SIG-M5 treated with dmso at 0.1 percent for 504 hours (cell line): Measurements from ENCODE around the gene POLDIP3.
"Not testable (repeated sequence)": the region's sequence is repeated elsewhere in the genome, so short reads cannot be mapped to it uniquely, and the experiment has no call there.

ENCODE experiments used
- DNase-seq: peaks from one replicate; lab custom pipeline; 2025; ENCODE audit not compliant: unreplicated experiment; lab: John Stamatoyannopoulos, UW

POLDIP3 gene

DNA sequence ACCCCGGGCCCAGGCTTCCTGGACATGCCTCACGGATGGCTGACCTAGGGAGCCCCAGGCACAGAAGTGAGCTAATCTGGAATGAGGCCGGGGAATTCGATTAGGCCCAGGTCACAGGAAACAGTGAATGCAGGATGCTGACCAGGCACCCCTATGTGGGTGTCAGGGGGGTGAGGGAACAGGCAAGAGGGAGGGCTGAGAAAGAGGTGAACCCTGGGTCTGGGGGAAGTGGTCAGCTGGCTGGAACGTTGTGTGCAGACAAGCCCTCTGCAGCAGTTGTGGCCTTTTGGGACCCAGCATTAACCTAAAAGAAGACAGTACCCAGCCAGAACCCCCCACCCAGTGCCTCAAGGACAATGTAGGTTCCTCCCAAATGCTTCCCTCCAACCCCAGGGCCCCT is 52.8 kb downstream of the POLDIP3 start:
- no peak for DNase-seq

GRCh38 chr22:42560781-42561180 is 53.9 kb downstream of the POLDIP3 start:
- no peak for DNase-seq

DNA sequence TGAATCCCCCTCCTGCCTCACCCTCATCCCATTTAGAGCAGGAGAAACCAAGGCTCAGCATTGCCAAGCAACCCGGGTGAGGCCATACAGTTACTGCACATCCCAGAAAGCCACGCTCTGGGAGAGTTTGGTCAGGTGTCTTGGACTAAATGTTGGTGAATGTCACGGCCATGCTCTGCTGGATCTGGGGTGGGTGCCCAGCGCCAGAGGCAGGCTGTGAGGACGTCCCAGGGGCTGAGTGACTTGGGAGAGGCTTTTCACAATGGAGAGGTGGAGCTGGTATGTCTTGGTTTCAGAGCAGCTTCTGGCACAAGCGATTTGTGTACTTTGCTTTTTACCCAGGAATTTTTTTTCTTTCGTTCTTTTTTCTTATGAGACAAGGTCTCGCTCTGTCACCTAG is 54.3 kb downstream of the POLDIP3 start:
- DNase-seq: no peak

- peak; percentile 36 for DNase-seq
Observed at GRCh38 chr22:42553475-42554361, 61.0 kb downstream of the POLDIP3 start, which contains the start of gene SERHL2. SERHL2 (plus strand) TSS chr22:42553956; CDS start chr22:42554021, 65 bp downstream.

GRCh38 chr22:42552294-42552647 is 62.4 kb downstream of the POLDIP3 start:
- DNase-seq: not testable (repeated sequence)

GRCh38 chr22:42549331-42550060 is 65.2 kb downstream of the POLDIP3 start:
- DNase-seq: no peak

- no peak for DNase-seq
Observed at GRCh38 chr22:42548597-42549330, 65.9 kb downstream of the POLDIP3 start.

DNA sequence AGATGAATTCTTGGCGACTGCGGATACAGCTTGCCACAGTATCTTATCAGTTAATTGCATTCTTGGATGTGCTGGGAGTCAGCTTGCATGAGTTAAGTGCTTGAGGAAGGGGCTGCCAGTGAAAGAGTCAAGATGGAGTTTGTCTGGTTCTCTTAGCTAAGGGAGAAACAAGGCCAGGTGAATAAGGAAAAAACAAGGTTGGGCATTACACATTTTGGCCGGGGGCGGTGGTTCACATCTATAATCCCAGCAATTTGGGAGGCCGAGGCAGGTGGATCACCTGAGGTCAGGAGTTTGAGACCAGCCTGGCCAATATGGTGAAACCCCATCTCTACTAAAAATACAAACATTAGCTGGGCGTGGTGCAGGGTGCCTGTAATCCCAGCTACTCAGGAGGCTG is 66.6 kb downstream of the POLDIP3 start:
- not testable (repeated sequence) for DNase-seq

- DNase-seq: no peak
Observed at GRCh38 chr22:42547562-42547961, 67.1 kb downstream of the POLDIP3 start.

- no peak for DNase-seq
Observed at GRCh38 chr22:42544686-42545085, 70.0 kb downstream of the POLDIP3 start.

GRCh38 chr22:42539236-42539771 is 75.4 kb downstream of the POLDIP3 start:
- DNase-seq: not testable (repeated sequence)

- DNase-seq: not testable (repeated sequence)
Observed at GRCh38 chr22:42537199-42537831, 77.4 kb downstream of the POLDIP3 start.

DNA sequence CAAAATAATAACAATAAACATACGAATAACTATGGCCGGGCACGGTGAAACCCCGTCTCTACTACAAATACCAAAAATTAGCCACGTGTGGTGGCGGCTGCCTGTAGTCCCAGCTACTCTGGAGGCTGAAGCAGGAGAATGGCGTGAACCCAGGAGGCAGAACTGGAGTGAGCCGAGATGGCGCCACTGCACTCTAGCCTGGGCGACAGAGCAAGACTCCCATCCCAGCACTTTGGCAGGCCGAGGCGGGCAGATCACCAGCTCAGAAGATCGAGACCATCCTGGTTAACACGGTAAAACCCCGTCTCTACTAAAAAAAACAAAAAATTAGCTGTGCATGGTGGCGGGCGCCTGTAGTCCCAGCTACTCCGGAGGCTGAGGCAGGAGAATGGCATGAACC is 78.0 kb downstream of the POLDIP3 start:
- not testable (repeated sequence) for DNase-seq

- no peak for DNase-seq
Observed at GRCh38 chr22:42536166-42536565, 78.5 kb downstream of the POLDIP3 start.

DNA sequence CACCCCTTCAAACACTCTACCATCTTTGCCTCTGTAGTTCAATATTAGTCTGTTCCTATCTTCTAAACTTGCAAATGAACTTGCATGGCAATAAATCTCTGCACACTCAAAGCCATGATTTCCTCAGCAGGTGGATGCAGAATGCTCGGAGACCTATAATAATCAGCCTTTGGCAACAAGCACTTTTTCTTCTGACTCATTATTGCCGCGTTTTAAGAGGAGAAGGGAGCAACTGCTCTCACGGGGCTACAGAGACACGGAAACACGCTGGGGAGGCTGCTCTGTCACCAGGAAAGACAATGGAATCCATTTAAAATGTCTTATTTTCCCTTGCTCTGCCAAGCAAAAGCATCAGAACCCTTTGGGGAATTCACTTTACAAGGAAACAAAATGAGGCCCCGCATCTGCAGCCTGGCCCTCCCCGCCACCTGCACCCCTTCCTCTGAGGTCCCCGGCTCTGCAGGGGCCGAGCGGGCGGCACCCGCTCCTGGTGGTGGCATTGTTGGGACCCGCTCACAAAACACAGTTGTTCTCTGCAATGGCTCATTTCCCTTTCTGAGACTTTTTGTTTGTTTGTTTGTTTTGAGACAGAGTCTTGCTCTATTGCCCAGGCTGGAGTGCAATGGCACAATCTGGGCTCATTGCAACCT is 79.5 kb downstream of the POLDIP3 start:
- DNase-seq: not testable (repeated sequence)
